ENCODE measurements around the gene TXK.
A peak's percentile ranks its signal among the peaks of the same experiment; 100 is the strongest.

Gene TXK

DNA sequence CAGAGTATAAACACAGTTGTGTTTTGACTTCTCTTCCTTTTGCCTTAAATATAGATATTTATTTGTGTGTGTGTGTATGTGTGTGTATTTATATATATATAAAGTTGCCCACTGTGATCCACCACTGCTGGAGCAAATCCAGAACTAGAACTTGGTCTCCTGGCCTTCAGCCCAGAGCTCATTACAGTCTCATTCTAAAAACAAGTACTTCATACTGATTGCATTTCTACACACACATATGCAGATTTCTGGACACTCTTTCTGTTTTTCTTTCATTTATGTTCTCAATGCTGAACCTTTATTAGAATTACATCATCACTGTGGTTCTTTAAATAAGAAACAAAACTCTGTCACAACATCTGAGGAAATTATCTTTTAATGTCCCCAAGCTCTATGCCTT is 381 bp downstream of the TXK start:
- DNase-seq: no peak

DNA sequence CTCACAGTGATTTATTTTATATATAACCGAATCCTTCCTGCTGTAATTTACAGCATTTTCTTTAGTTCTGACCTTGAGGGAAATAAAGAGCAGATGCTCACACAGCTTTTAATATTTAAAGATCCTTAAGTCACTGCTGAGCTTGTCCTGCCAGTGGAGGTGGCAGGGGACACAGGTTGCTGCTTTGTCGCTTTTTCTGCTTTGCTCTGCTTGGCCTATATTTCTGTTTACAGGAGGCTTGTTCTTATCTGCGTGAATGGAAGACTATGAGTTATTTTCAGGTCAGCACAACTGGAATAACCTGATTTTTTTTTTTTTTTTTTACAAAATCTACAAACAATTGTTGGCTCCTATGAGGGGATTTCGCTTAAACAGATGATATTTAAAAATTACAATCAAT is 2.3 kb downstream of the TXK start:
- no peak for DNase-seq

GRCh38 chr4:48130100-48130499 is 4.0 kb downstream of the TXK start:
- no peak for DNase-seq

GRCh38 chr4:48129307-48130014 is 4.6 kb downstream of the TXK start:
- DNase-seq: peak; percentile 11 to 16

- DNase-seq: peak; percentile 85 to 97
Observed at GRCh38 chr4:48127682-48128404, 6.2 kb downstream of the TXK start.

DNA sequence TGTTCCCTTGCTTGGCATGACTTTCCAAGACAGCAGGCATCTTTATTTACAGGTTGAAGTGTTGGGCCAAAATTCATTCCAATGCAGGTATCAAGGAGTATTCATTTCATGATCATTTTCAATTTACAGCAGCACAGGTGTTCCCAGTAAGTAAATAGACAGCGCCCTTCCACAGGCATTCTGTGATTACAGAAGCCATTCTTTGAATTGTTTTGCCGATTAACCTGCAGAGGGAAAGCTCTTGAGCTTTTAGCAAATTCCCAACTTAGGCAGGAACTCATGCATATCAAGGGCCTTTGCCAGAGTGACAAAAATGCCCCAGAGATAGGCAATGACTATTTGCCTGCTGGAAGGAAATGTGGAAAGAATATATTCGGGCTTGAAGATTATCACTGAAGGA is 6.8 kb downstream of the TXK start:
- no peak for DNase-seq

DNA sequence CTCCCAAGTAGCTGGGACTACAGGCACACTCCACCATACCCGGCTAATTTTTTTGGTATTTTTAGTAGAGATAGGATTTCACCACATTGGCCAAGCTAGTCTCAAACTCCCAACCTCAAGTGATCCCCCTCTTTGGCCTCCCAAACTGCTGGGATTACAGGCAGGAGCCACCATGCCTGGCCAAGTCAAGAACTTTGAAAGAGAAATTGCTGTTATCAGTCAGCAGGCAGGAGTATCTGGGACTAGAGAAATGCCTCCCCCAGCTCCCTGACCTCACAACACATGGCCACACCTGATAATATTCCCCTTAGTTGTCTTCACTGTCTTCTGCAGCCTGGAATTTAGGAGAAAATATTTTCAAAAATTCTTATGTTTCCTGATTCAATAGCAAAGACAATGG is 7.4 kb downstream of the TXK start:
- DNase-seq: no peak

DNA sequence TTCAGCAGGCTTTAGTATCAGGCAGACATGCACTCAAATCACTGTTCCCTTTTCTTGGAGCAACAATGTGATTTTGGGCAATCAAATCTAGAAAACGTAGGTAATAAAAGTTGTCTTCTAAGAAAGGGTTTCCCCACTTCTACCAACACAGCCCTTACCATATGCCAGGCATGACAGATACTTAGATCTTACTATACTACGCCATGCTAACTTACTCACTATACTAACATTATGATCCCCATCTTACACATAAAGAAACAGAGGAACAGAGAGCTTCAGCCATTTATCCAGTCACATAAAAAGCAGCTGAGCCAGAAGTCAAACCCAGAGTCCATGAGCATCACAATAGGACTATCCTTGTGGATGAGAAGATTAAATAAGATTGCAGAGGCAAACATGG is 9.2 kb downstream of the TXK start:
- no peak for DNase-seq

DNA sequence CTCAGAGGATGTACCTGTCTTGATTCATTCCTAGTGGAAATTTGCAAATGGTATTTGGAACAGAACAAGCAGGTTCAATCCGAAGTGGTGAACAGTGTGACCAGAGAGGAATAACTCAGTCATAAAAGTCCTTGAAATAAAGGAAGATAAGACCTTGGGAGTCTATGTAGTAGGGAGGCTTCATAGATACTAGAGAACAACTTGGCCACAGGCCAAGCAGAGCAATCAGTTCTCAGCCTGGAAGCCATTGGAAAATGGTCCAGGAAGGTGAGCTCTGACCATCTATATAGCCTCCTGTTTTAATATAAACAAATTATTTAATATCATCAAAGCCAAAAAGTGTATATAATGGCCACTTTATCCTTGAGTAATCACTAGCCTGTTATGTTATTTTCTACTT is 11.3 kb downstream of the TXK start:
- no peak for DNase-seq

- DNase-seq: no peak
Observed at GRCh38 chr4:48121180-48121579, 12.9 kb downstream of the TXK start.

DNA sequence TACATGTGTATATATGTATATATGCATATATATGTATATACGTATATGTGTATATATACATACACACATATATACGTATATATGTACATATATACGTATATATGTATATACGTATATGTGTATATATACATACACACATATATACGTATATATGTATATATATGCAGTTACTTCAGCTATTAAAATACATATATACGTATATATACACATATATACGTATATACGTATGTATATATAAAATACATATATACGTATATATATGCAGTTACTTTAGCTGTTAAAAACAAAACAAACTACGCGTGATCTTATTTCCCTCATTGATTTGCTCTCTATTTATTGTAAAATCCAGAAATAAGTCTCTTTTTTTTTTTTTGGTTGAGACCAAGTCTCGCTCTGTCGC is 13.9 kb downstream of the TXK start:
- no peak for DNase-seq

DNA sequence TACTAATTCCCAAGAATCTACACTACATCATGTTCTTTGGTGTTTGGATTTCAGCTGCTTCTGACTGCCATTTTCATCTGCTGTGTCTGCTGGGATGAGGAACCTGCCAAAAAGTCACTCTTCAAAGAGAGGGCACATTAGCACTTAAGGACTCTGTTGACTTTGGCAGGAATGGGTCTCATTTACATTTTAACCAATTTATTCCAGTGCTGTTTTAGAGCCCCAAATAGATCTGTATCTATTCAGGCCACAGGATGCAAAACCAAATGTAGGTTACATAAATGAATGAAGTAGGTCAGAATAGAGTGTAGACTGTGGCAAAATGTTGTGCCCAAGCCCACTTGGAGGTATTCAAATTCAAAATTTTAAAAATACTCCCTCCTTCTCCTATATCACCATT is 14.4 kb downstream of the TXK start:
- no peak for DNase-seq

- no peak for DNase-seq
Observed at GRCh38 chr4:48118081-48118480, 16.0 kb downstream of the TXK start.

- no peak for DNase-seq
Observed at GRCh38 chr4:48116582-48116981, 17.5 kb downstream of the TXK start.

DNA sequence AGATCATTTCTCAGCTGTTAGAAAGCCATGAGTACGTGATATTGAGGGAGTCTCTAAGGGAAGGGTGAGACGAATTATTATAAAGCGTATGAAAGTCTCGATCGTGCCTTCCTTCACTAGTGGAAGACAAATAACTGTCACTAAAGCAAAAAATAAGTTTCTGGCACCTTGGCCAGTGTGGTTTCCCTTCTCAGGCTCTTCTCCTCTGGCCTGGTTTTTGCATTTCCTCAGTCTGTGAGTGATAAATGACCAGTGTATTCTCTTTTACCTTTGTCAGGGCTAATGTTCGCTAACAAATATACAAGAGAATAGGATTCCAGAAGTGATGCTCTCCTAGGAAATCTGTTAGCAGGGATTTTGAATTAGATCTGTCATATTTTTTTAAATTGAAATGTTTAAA is 19.6 kb downstream of the TXK start:
- DNase-seq: no peak

DNA sequence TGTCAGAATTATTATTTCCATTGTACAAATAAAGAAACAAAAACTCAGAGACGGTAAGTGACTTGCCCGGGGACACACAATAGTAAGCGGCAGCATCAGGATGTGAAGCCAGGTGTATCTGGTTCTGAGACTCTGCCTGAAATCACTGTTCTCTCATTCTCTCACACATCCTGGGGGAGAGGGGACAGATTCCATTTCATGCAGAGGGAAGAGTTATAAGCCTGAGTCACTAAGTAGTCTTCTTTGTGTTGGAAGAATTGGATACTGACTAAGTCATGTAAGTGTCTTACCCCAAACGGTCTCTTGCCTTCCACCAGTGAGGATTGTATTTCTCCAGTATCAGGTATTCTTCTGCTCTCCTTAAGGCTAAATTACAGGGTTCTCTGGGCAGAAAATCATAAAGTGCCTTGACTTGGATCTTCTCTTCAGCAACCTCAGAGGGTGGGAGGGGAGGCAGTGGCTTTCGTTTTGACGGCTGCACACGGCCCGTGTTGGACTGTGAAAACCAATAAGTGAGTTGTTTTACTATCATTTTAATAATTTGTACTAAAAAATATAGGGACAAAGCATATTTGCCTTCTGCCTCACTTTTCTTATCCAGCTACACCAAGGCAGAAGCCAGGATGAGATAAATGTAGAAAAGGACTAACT is 21.9 kb downstream of the TXK start:
- no peak for DNase-seq

DNA sequence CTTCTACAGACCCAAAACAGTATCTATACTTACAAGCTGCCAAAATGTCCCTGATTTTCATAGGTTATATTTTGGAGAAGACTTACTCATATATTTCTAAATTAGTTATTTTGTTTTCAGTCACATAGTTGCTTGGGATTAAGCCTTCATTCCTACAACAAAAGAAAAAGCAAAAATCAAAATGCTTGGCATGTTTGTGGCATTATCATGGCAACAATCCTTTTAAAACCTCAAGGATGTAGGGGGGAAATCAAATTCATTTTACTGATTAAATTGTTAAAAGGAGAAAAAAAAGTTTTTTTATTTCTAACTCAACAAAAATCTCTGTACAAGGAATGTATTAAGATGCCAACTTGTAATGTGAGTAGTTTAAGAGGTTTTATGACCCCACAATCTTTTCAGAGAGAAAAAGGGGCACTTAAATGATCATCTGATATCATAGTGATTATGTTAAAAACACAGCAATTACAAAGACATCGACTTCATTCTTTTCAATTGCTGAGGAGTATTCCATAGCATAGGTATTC is 23.5 kb downstream of the TXK start:
- no peak for DNase-seq

- DNase-seq: peak; percentile 6 to 59
Observed at GRCh38 chr4:48109413-48110263, 24.4 kb downstream of the TXK start.

DNA sequence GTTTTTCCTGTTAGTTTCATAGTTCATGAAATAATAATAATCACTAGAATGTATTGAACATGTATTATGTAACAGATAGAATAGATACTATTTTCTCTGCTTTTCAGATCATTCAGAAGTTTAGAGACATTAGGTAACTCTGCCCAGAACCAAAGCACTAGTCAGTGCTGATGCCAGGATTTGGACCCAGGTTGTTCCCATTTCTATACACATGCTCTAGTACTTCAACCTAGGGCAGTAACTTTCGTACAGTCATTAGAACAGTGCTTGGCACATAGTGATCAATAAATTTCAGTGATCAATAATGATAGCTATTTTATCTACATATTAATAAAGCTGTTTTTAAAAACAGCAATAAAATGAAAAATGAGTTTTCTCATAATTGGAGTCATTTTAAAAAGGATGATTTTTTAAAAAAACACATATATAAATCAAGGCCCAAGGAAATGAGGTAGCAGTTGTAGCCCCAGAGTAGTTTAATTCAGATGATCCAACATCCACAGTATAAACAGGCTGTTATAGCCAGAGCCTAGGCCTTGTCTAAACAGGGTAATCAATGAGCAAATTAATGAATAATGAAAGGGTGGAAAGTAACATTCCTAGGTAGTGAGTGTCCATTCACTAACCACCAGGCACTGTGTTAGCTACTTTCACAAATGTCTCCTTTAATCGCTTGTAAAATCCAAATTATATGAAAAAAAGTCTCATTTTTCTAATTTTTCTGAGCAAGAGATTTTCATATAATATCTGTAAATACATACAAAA is 25.6 kb downstream of the TXK start:
- DNase-seq: no peak

DNA sequence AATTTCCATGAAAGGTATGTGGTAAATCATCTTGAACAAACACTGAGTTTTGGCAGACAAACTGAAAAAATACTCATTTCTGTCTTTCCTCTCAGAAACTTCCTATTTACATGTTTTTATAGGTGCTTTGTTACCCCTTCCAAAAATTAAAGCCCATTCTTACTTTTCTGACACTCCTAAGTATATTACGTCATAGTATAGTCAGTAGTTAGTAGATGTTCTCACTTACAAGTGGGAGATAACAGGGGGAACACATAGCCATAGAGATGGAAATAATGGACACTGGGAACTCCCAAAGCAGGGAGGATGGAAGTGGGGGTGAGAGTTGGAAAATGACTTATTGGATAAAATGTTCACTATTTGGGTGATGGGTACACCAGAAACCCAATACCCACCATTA is 28.8 kb downstream of the TXK start:
- no peak for DNase-seq

DNA sequence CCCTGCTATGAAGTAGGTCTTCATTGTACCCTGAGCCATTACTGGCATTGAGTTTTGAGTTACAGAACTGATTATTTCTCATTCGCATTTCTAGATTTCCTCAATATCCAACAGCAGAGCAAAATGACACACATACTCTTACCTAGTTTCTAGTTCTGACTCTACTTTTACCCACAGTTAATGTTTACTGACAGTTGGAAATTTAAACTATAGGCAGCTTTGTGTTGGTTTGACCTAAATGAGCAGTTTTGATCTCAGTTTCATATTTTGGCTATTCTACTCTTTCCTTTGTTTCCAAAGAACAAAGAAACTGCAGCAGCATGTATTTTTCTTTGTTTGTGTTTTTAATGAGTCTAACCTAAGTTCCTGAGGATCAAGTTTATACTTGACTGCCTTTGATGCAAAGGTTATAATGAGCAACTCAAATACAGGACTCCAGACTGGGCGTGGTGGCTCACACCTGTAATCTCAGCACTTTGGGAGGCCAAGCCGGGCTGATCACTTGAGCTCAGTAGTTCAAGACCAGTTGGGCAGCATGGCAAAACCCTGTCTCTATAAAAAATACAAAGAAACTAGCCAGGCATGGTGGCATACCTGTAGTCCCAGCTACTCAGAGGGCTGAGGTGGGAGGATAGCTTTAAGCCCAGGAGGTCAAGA is 30.4 kb downstream of the TXK start:
- no peak for DNase-seq

- no peak for DNase-seq
Observed at GRCh38 chr4:48102303-48102702, 31.7 kb downstream of the TXK start.

All from SW 1271 (cell line).